OCI-LY7 (cell line): ENCODE measurements around the gene PRM2. TPM values are rescaled to one million over a fixed set of nuclear protein-coding genes. Genes with fewer than 3 reads are reported as not detected.

Experiments
- BruUV-seq: library from RNA; stranded (reverse); fragments of 400-500 nt; replicated peaks from 2 replicates; lab custom pipeline; 2021; lab: Mats Ljungman, UMichigan
- CTCF ChIA-PET: fragments of 300-600 bp; sonication (Branson Sonifier 250); formaldehyde crosslinking; loops from one replicate; lab custom pipeline; 2022; ENCODE audit warnings: antibody characterized with exemption; ENCODE audit not compliant: unreplicated experiment; lab: Charles Lee
- POLR2A ChIA-PET: fragments of 300-600 bp; sonication (Branson Sonifier 250); formaldehyde crosslinking; loops from one replicate; lab custom pipeline; 2022; ENCODE audit warnings: antibody characterized with exemption; lab: Charles Lee
- DNase-seq: peaks from one replicate; pipeline ENCODE4 v3.0.0-alpha.2; 2015; ENCODE audit warnings: low spot score
- H2AFZ ChIP-seq: fragments of 200-600 bp; sonication (generic), shearing (Covaris generic); 2 replicates; pipeline ENCODE4 v1.6.1; 2014; ENCODE audit warnings: mild to moderate bottlenecking, antibody characterized with exemption, low read length, moderate library complexity
- H3K27ac ChIP-seq: fragments of 200-600 bp; sonication (generic); 2 replicates; pipeline ENCODE4 v1.5.1; 2014; ENCODE audit warnings: mixed run types, low read depth, mild to moderate bottlenecking, moderate library complexity, low read length, inconsistent platforms; ENCODE audit not compliant: poor library complexity, severe bottlenecking
- H3K36me3 ChIP-seq: fragments of 200-600 bp; sonication (generic); 2 replicates; pipeline ENCODE4 v1.6.1; 2014; ENCODE audit warnings: mild to moderate bottlenecking, antibody characterized with exemption, low read length, moderate library complexity, mixed read lengths; ENCODE audit not compliant: insufficient read depth
- H3K4me1 ChIP-seq: fragments of 200-600 bp; sonication (generic); 2 replicates; pipeline ENCODE4 v1.5.1; 2014; ENCODE audit warnings: mild to moderate bottlenecking, low read length; ENCODE audit not compliant: insufficient read depth, poor library complexity, severe bottlenecking
- H3K4me2 ChIP-seq: fragments of 200-600 bp; sonication (generic); 2 replicates; pipeline ENCODE4 v1.6.1; 2014; ENCODE audit warnings: mild to moderate bottlenecking, low read length
- H3K4me3 ChIP-seq: fragments of 200-600 bp; sonication (generic); 2 replicates; pipeline ENCODE4 v1.5.1; 2014; ENCODE audit warnings: mild to moderate bottlenecking, low read depth, low read length; ENCODE audit not compliant: poor library complexity, severe bottlenecking
- H3K79me2 ChIP-seq: fragments of 200-600 bp; sonication (generic); 2 replicates; pipeline ENCODE4 v1.6.1; 2016; ENCODE audit warnings: low read depth, mild to moderate bottlenecking, low read length, moderate library complexity, mixed read lengths; ENCODE audit not compliant: insufficient read depth
- H3K9me2 ChIP-seq: fragments of 200-600 bp; sonication (generic); 2 replicates; pipeline ENCODE4 v1.6.1; 2016; ENCODE audit warnings: mild to moderate bottlenecking, low read length, mixed read lengths; ENCODE audit not compliant: insufficient read depth
- H3K9me3 ChIP-seq: fragments of 200-600 bp; sonication (generic); 2 replicates; pipeline ENCODE4 v1.6.1; 2014; ENCODE audit warnings: mild to moderate bottlenecking, mixed run types, low read length, mixed read lengths
- H4K20me1 ChIP-seq: fragments of 200-600 bp; sonication (generic); 2 replicates; pipeline ENCODE4 v1.6.1; 2014; ENCODE audit warnings: mild to moderate bottlenecking, antibody characterized with exemption, low read length, moderate library complexity, mixed read lengths; ENCODE audit not compliant: insufficient read depth
- CTCF ChIP-seq: fragments of 200-600 bp; sonication (generic); conservative IDR thresholded peaks from 2 replicates; pipeline ENCODE4 v1.5.1; 2014; ENCODE audit warnings: mild to moderate bottlenecking, antibody characterized with exemption, low read length, moderate library complexity, mixed read lengths
- EZH2phosphoT487 ChIP-seq: fragments of 200-600 bp; sonication (generic); IDR thresholded peaks from 2 replicates; pipeline ENCODE4 v1.6.1; 2018; ENCODE audit warnings: low read depth, borderline replicate concordance, mild to moderate bottlenecking, mixed run types, antibody characterized with exemption, low read length, moderate library complexity, mixed read lengths
- intact Hi-C: fragments of 100-400 bp; cut with micrococcal nuclease; formaldehyde crosslinking; loops from one replicate; pipeline ENCODE4 v1.10.0; 2022; ENCODE audit not compliant: unreplicated experiment
- total RNA-seq, 2 experiments: library from RNA; depleted of rRNA in 1 of 2; stranded (reverse); fragments of >200 nt in 1 of 2; shearing (Covaris generic) in 1 of 2; gene quantifications; 2 replicates each; pipeline ENCODE4 v1.2.3, GENCODE V29; 2014 to 2022

The PRM2 gene
- total RNA-seq, 2 experiments from 2014 or later = not detected

GRCh38 chr16:11320170-11320569, 43.9 kb upstream of the PRM2 start:
- no peak overlapping the region for H3K27ac ChIP-seq
- peaks cover 51% of the 10 kb centered on the region for H3K4me1 ChIP-seq
- no peaks in the 10 kb centered on the region for H3K36me3 ChIP-seq
- intact Hi-C loops = no loop called here
- H3K9me2 ChIP-seq = no peaks in the 10 kb centered on the region
- peak overlapping the region; percentile 21; the same call in 1 of the 2 replicates for H3K4me2 ChIP-seq
- H2AFZ ChIP-seq = no peak overlapping the region
- ChIA-PET POLR2A (interaction anchor here (0.9 kb wide), 1 partner anchor 36 kb away, joined by 4 read pairs; no protein-coding TSS in a partner anchor), CTCF (no interaction called here)
- H3K4me3 ChIP-seq = no peak overlapping the region
- no peaks in the 10 kb centered on the region for H3K9me3 ChIP-seq
- BruUV-seq = no TSS peak
- no peak for DNase-seq
- H4K20me1 ChIP-seq = no peaks in the 10 kb centered on the region
- no peaks in the 10 kb centered on the region for H3K79me2 ChIP-seq
- TF ChIP-seq EZH2phosphoT487 (no peak), CTCF (no peak)

GRCh38 chr16:11319529-11320146, 43.4 kb upstream of the PRM2 start:
- Histone ChIP-seq H3K9me3 (no peaks in the 10 kb centered on the region), H3K9me2 (no peaks in the 10 kb centered on the region), H4K20me1 (no peaks in the 10 kb centered on the region), H3K4me2 (peak overlapping the region; percentile 21; the same call in 1 of the 2 replicates), H3K4me3 (no peak overlapping the region), H3K36me3 (no peaks in the 10 kb centered on the region), H3K27ac (no peak overlapping the region), H3K79me2 (no peaks in the 10 kb centered on the region), H2AFZ (no peak overlapping the region), H3K4me1 (peaks cover 51% of the 10 kb centered on the region)
- CTCF ChIA-PET = no interaction called here
- TF ChIP-seq CTCF = no peak
- no peak for TF ChIP-seq EZH2phosphoT487
- no TSS peak for BruUV-seq
- intact Hi-C loops = no loop called here
- DNase-seq = peak; percentile 57
- POLR2A ChIA-PET = interaction anchor here (0.5 to 1.1 kb wide), 4 partner anchors 18 to 68 kb away, joined by 3 to 5 read pairs (median 4); no protein-coding TSS in a partner anchor

DNA sequence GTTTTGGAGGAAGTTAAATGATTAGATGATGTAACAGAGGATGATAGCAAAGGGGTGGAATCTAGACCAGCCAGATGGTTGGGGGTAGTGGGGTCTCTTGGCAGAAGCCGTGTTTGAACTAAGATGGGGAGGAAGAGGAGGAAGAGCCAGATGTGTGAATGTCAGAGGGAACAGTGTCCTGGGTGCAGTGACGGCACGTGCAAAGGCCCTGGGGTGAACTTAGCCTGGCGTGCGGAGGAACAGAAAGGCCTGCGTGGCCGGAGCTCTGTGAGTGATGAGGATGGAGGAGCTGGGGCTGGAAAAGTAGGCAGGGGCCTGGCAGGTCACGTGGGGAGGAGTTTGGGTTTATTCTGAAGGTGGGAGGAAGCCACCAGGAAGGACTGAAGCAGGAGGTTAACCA, 42.5 kb upstream of the PRM2 start:
- no peak overlapping the region for H3K4me2 ChIP-seq
- CTCF ChIA-PET = no interaction called here
- no peak overlapping the region for H2AFZ ChIP-seq
- no TSS peak for BruUV-seq
- POLR2A ChIA-PET = interaction anchor here (0.5 to 1.6 kb wide), 6 partner anchors 9 to 355 kb away, joined by 3 to 8 read pairs (median 4); no protein-coding TSS in a partner anchor
- DNase-seq = no peak
- no peaks in the 10 kb centered on the region for H4K20me1 ChIP-seq
- H3K79me2 ChIP-seq = no peaks in the 10 kb centered on the region
- no peak overlapping the region for H3K27ac ChIP-seq
- no peaks in the 10 kb centered on the region for H3K9me3 ChIP-seq
- TF ChIP-seq CTCF (no peak), EZH2phosphoT487 (no peak)
- no peaks in the 10 kb centered on the region for H3K36me3 ChIP-seq
- H3K4me1 ChIP-seq = peaks cover 58% of the 10 kb centered on the region
- no peaks in the 10 kb centered on the region for H3K9me2 ChIP-seq
- intact Hi-C loops = no loop called here
- H3K4me3 ChIP-seq = no peak overlapping the region
